ENCODE results near the gene SYT6.

- TF ChIP-seq POLR2A (IDR thresholded peaks at IDR 0.05; ENCODE audit: low read length): no peak
- no peak for TF ChIP-seq GATA1 (IDR thresholded peaks at IDR 0.05; ENCODE audit: low read depth, low read length)
Observed at GRCh38 chr1:114063544-114063943, 90.1 kb downstream of the SYT6 start.

All from erythroblast (primary cell).